ENCODE data around the gene NBEA.

NBEA gene

DNA sequence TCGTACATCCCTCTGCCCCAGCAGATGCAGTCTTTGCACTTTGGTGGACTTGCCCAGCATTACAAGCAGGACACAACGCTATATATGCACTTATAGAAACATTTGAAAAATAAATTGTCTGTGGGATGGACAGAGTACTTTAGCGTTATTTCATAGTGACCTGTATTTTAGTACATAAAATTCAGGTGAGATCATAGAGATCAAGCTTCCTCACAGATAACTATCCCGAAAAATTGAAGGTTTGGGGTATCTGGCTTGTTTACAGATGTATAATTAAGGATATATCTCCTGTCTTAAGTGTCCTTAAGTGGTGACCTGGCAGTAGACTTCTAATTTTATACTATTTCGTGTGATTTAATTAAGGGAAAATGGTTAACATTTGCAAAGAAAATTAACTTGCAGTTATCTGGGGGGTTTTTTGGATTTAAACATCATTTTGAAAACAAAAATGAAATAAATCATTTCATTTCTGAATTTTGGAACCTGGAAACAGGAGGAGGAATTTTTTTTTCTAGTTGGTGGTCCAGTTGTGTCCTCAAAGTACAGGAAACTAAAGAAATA lies 535.4 kb downstream of the NBEA start:
- H3K27ac ChIP-seq (ENCODE audit: low read length, poor library complexity, severe bottlenecking): no peak overlapping the region
- H3K4me1 ChIP-seq (ENCODE audit: control insufficient read depth, insufficient read depth, low read depth, low read length): peaks cover 19% of the 10 kb centered on the region
- no peak overlapping the region for H3K18ac ChIP-seq (ENCODE audit: low read depth in 1 of 2, low read length in 2 of 2)
- no peak overlapping the region for H3K23ac ChIP-seq (ENCODE audit: low read length in 2 of 2)
- peaks cover 0 to 7% of the 10 kb centered on the region in 2 experiments for H3K36me3 ChIP-seq (ENCODE audit: control insufficient read depth in 1 of 2, insufficient read depth in 2 of 2, low read depth in 1 of 2, low read length in 2 of 2)
- H4K8ac ChIP-seq (ENCODE audit: low read length): no peak overlapping the region
- peaks cover 0 to 49% of the 10 kb centered on the region in 2 experiments for H3K27me3 ChIP-seq (ENCODE audit: control insufficient read depth in 1 of 2, insufficient read depth in 1 of 2, low read length in 2 of 2)
- no peak overlapping the region for H2BK12ac ChIP-seq (ENCODE audit: low read length in 2 of 2)
- H3K9ac ChIP-seq (ENCODE audit: low read length): peak overlapping the region; percentile 95
- no peak overlapping the region for H3K4me2 ChIP-seq (ENCODE audit: low read length, poor library complexity, severe bottlenecking)
- H2AK5ac ChIP-seq (ENCODE audit: low read length, severe bottlenecking): no peak overlapping the region
- H2AFZ ChIP-seq (ENCODE audit: low read depth, low read length): no peak overlapping the region
- no peak overlapping the region for H2BK5ac ChIP-seq (ENCODE audit: low read depth, low read length, poor library complexity, severe bottlenecking)
- DNase-seq: no peak
- H3K4me3 ChIP-seq (ENCODE audit: insufficient read depth in 1 of 2, low read depth in 1 of 2, low read length in 2 of 2): no peak overlapping the region
- H3K14ac ChIP-seq (ENCODE audit: low read length in 2 of 2): no peak overlapping the region
- H3K9me3 ChIP-seq (ENCODE audit: control insufficient read depth, low read length): no peaks in the 10 kb centered on the region
- peaks cover 4% of the 10 kb centered on the region for H3K79me1 ChIP-seq (replicated peaks; ENCODE audit: low read length, poor library complexity, severe bottlenecking)
- 17% methylated on average over 1 of the region's 5 CpGs for WGBS
- H4K91ac ChIP-seq (ENCODE audit: low read length): no peak overlapping the region
- H3K4ac ChIP-seq (ENCODE audit: low read depth in 1 of 2, low read length in 2 of 2): no peak overlapping the region
- no peak overlapping the region for H2BK120ac ChIP-seq (ENCODE audit: low read depth, low read length)
- H2BK15ac ChIP-seq (ENCODE audit: low read depth, poor library complexity, severe bottlenecking): no peak overlapping the region

GRCh38 chr13:35478271-35479037 lies 536.4 kb downstream of the NBEA start:
- 1% methylated on average over 51 of the region's 51 CpGs for WGBS
- Histone ChIP-seq H2BK12ac (ENCODE audit: low read length in 2 of 2) (no peak overlapping the region), H4K91ac (ENCODE audit: low read length) (no peak overlapping the region), H3K79me1 (replicated peaks; ENCODE audit: low read length, poor library complexity, severe bottlenecking) (peaks cover 4% of the 10 kb centered on the region), H2AK5ac (ENCODE audit: low read length, severe bottlenecking) (no peak overlapping the region), H3K4ac (ENCODE audit: low read depth in 1 of 2, low read length in 2 of 2) (no peak overlapping the region), H2BK120ac (ENCODE audit: low read depth, low read length) (no peak overlapping the region), H2BK5ac (ENCODE audit: low read depth, low read length, poor library complexity, severe bottlenecking) (no peak overlapping the region), H3K18ac (ENCODE audit: low read depth in 1 of 2, low read length in 2 of 2) (no peak overlapping the region), H3K9ac (ENCODE audit: low read length) (no peak overlapping the region), H3K4me3 (ENCODE audit: insufficient read depth in 1 of 2, low read depth in 1 of 2, low read length in 2 of 2) (peak overlapping the region in 1 of 2 experiments; percentile 37), H3K14ac (ENCODE audit: low read length in 2 of 2) (no peak overlapping the region), H4K8ac (ENCODE audit: low read length) (no peak overlapping the region), H3K36me3 (ENCODE audit: control insufficient read depth in 1 of 2, insufficient read depth in 2 of 2, low read depth in 1 of 2, low read length in 2 of 2) (peaks cover 0 to 7% of the 10 kb centered on the region in 2 experiments), H3K23ac (ENCODE audit: low read length in 2 of 2) (no peak overlapping the region), H3K27ac (ENCODE audit: low read length, poor library complexity, severe bottlenecking) (no peak overlapping the region), H3K27me3 (ENCODE audit: control insufficient read depth in 1 of 2, insufficient read depth in 1 of 2, low read length in 2 of 2) (peaks cover 0 to 47% of the 10 kb centered on the region in 2 experiments), H3K4me1 (ENCODE audit: control insufficient read depth, insufficient read depth, low read depth, low read length) (peaks cover 19% of the 10 kb centered on the region), H2AFZ (ENCODE audit: low read depth, low read length) (no peak overlapping the region), H3K4me2 (ENCODE audit: low read length, poor library complexity, severe bottlenecking) (peak overlapping the region; percentile 5), H2BK15ac (ENCODE audit: low read depth, poor library complexity, severe bottlenecking) (no peak overlapping the region), H3K9me3 (ENCODE audit: control insufficient read depth, low read length) (no peaks in the 10 kb centered on the region)
- no peak for DNase-seq

DNA sequence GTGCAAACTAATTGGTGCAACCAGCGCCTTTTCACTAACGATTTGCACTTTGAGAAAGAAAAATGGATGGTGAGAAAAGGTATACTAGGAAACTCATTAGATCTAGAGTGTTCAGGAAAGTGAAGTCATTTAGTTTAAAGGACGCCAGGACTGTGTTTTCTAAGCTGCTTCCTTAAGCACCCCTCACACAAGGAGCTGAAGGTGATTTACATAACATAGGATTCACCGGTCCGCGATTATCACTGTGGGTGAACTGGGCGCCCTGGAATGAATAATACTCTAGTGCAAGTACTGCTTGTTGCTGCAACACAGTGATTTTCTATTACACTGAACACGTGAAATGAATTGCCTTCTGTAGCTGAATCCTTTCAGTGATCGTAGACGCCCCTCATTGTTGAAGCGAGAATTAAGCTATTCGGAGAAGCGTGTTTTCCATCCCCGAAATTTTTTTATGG lies 537.0 kb downstream of the NBEA start:
- Histone ChIP-seq H3K9me3 (ENCODE audit: control insufficient read depth, low read length) (no peaks in the 10 kb centered on the region), H4K91ac (ENCODE audit: low read length) (no peak overlapping the region)
- 12% methylated on average over 14 of the region's 14 CpGs for WGBS

DNA sequence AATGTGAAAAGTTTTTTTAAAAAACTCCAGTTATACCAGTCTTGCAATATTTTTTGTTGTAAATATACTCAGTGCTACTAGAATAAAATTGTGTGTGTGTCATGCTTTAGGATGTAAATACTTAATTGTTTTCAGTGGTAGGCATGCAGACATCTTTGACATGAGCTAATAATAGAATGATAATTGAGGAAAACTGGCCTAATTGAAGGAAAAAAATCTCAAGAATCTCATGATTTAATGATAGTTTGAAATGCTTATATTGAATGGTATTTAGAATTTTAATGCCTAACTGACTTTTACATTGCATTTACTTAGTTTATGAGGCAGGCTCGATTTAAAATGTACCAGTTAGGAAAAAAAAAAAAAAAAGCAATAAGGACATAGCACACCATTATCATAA lies 537.6 kb downstream of the NBEA start:
- no peak overlapping the region for H2BK15ac ChIP-seq (ENCODE audit: low read depth, poor library complexity, severe bottlenecking)
- H2BK12ac ChIP-seq (ENCODE audit: low read length in 2 of 2): no peak overlapping the region
- no peak overlapping the region for H3K4ac ChIP-seq (ENCODE audit: low read depth in 1 of 2, low read length in 2 of 2)
- no peak overlapping the region for H3K14ac ChIP-seq (ENCODE audit: low read length in 2 of 2)
- H3K27me3 ChIP-seq (ENCODE audit: control insufficient read depth in 1 of 2, insufficient read depth in 1 of 2, low read length in 2 of 2): peaks cover 0 to 43% of the 10 kb centered on the region in 2 experiments
- H2BK120ac ChIP-seq (ENCODE audit: low read depth, low read length): no peak overlapping the region
- no peak overlapping the region for H3K18ac ChIP-seq (ENCODE audit: low read depth in 1 of 2, low read length in 2 of 2)
- peaks cover 0 to 7% of the 10 kb centered on the region in 2 experiments for H3K36me3 ChIP-seq (ENCODE audit: control insufficient read depth in 1 of 2, insufficient read depth in 2 of 2, low read depth in 1 of 2, low read length in 2 of 2)
- H2AFZ ChIP-seq (ENCODE audit: low read depth, low read length): no peak overlapping the region
- H3K79me1 ChIP-seq (replicated peaks; ENCODE audit: low read length, poor library complexity, severe bottlenecking): peaks cover 4% of the 10 kb centered on the region
- DNase-seq: no peak
- H3K9ac ChIP-seq (ENCODE audit: low read length): no peak overlapping the region
- H3K4me1 ChIP-seq (ENCODE audit: control insufficient read depth, insufficient read depth, low read depth, low read length): peaks cover 19% of the 10 kb centered on the region
- H4K91ac ChIP-seq (ENCODE audit: low read length): no peak overlapping the region
- H2BK5ac ChIP-seq (ENCODE audit: low read depth, low read length, poor library complexity, severe bottlenecking): no peak overlapping the region
- H3K9me3 ChIP-seq (ENCODE audit: control insufficient read depth, low read length): no peaks in the 10 kb centered on the region
- H3K4me2 ChIP-seq (ENCODE audit: low read length, poor library complexity, severe bottlenecking): no peak overlapping the region
- H2AK5ac ChIP-seq (ENCODE audit: low read length, severe bottlenecking): no peak overlapping the region
- H3K27ac ChIP-seq (ENCODE audit: low read length, poor library complexity, severe bottlenecking): no peak overlapping the region
- no peak overlapping the region for H3K4me3 ChIP-seq (ENCODE audit: insufficient read depth in 1 of 2, low read depth in 1 of 2, low read length in 2 of 2)
- H4K8ac ChIP-seq (ENCODE audit: low read length): no peak overlapping the region
- no CpG with 5 or more reads among the region's 1 CpG for WGBS
- H3K23ac ChIP-seq (ENCODE audit: low read length in 2 of 2): no peak overlapping the region

More for the DNA sequence above, 537.0 kb downstream of the NBEA start:
- no peak overlapping the region for H3K9ac ChIP-seq (ENCODE audit: low read length)
- no peak overlapping the region for H2BK120ac ChIP-seq (ENCODE audit: low read depth, low read length)
- H3K23ac ChIP-seq (ENCODE audit: low read length in 2 of 2): no peak overlapping the region
- no peak for DNase-seq
- no peak overlapping the region for H3K27ac ChIP-seq (ENCODE audit: low read length, poor library complexity, severe bottlenecking)
- peaks cover 0 to 7% of the 10 kb centered on the region in 2 experiments for H3K36me3 ChIP-seq (ENCODE audit: control insufficient read depth in 1 of 2, insufficient read depth in 2 of 2, low read depth in 1 of 2, low read length in 2 of 2)
- H2BK5ac ChIP-seq (ENCODE audit: low read depth, low read length, poor library complexity, severe bottlenecking): no peak overlapping the region
- no peak overlapping the region for H2BK12ac ChIP-seq (ENCODE audit: low read length in 2 of 2)
- no peak overlapping the region for H3K4me3 ChIP-seq (ENCODE audit: insufficient read depth in 1 of 2, low read depth in 1 of 2, low read length in 2 of 2)
- H2AK5ac ChIP-seq (ENCODE audit: low read length, severe bottlenecking): no peak overlapping the region
- H2AFZ ChIP-seq (ENCODE audit: low read depth, low read length): no peak overlapping the region
- H3K14ac ChIP-seq (ENCODE audit: low read length in 2 of 2): no peak overlapping the region
- H4K8ac ChIP-seq (ENCODE audit: low read length): no peak overlapping the region
- H3K4me2 ChIP-seq (ENCODE audit: low read length, poor library complexity, severe bottlenecking): no peak overlapping the region
- H3K79me1 ChIP-seq (replicated peaks; ENCODE audit: low read length, poor library complexity, severe bottlenecking): peaks cover 4% of the 10 kb centered on the region
- no peak overlapping the region for H3K18ac ChIP-seq (ENCODE audit: low read depth in 1 of 2, low read length in 2 of 2)
- H2BK15ac ChIP-seq (ENCODE audit: low read depth, poor library complexity, severe bottlenecking): no peak overlapping the region
- H3K4ac ChIP-seq (ENCODE audit: low read depth in 1 of 2, low read length in 2 of 2): no peak overlapping the region
- H3K27me3 ChIP-seq (ENCODE audit: control insufficient read depth in 1 of 2, insufficient read depth in 1 of 2, low read length in 2 of 2): peaks cover 0 to 47% of the 10 kb centered on the region in 2 experiments
- H3K4me1 ChIP-seq (ENCODE audit: control insufficient read depth, insufficient read depth, low read depth, low read length): peaks cover 19% of the 10 kb centered on the region

All from mesenchymal stem cell (in vitro differentiated cells and primary cell).